HG03097 (cell line): ENCODE data around the gene PPIL6.

Experiments
- ATAC-seq: cut with Tn5 transposase; IDR thresholded peaks from one replicate; pipeline ENCODE4 v1.9.1; 2021; ENCODE audit not compliant: unreplicated experiment, low FRiP score

The PPIL6 gene

GRCh38 chr6:109406196-109406595, 34.2 kb downstream of the PPIL6 start:
- no peak for ATAC-seq

- ATAC-seq, result no peak
These were observed 43.4 kb downstream of the PPIL6 start for GRCh38 chr6:109397020-109397419.

- no peak for ATAC-seq
These were observed 44.2 kb downstream of the PPIL6 start for GRCh38 chr6:109396046-109396718.

GRCh38 chr6:109393886-109394281, 46.5 kb downstream of the PPIL6 start:
- no peak for ATAC-seq

- ATAC-seq, result no peak
These were observed 47.1 kb downstream of the PPIL6 start for GRCh38 chr6:109393157-109393885.

- ATAC-seq, result no peak
These were observed 50.7 kb downstream of the PPIL6 start for GRCh38 chr6:109389650-109390274.

GRCh38 chr6:109388265-109388664, 52.2 kb downstream of the PPIL6 start:
- ATAC-seq, result no peak

GRCh38 chr6:109383438-109383940, 56.9 kb downstream of the PPIL6 start:
- ATAC-seq, result no peak

GRCh38 chr6:109382576-109383437, 57.6 kb downstream of the PPIL6 start:
- ATAC-seq, result peak; percentile 65

GRCh38 chr6:109381747-109382575, 58.5 kb downstream of the PPIL6 start, which contains the start of gene CD164:
Gene CD164 (minus strand): TSS chr6:109382467. CDS start chr6:109382378, 89 bp downstream.
- peak; percentile 56 for ATAC-seq

- ATAC-seq, result no peak
These were observed 59.2 kb downstream of the PPIL6 start for GRCh38 chr6:109381061-109381746.

- ATAC-seq, result no peak
These were observed 60.7 kb downstream of the PPIL6 start for GRCh38 chr6:109379711-109380110.

GRCh38 chr6:109377717-109378116, 62.7 kb downstream of the PPIL6 start:
- ATAC-seq, result no peak

- no peak for ATAC-seq
These were observed 66.0 kb downstream of the PPIL6 start for GRCh38 chr6:109374326-109374892.

GRCh38 chr6:109373762-109374161, 66.7 kb downstream of the PPIL6 start:
- peak; percentile 91 for ATAC-seq

- peak; percentile 21 for ATAC-seq
These were observed 67.1 kb downstream of the PPIL6 start for GRCh38 chr6:109373331-109373730.

- ATAC-seq, result no peak
These were observed 68.3 kb downstream of the PPIL6 start for GRCh38 chr6:109372130-109372529.

- no peak for ATAC-seq
These were observed 69.6 kb downstream of the PPIL6 start for GRCh38 chr6:109370792-109371191.

GRCh38 chr6:109370336-109370735, 70.1 kb downstream of the PPIL6 start:
- ATAC-seq, result no peak
